A549 (cell line): ENCODE results near the gene TXN2.
"Not testable (repeated sequence)": the region's sequence is repeated elsewhere in the genome, so short reads cannot be mapped to it uniquely, and the experiment has no call there.

Source experiments
- KDM1A ChIP-seq: fragments of 200-600 bp; sonication (generic); IDR thresholded peaks from 2 replicates; pipeline ENCODE4 v1.6.1; 2016; ENCODE audit warnings: low read depth, mild to moderate bottlenecking
- POLR2AphosphoS2 ChIP-seq: conservative IDR thresholded peaks from 2 replicates; pipeline ENCODE4 v1.6.1; 2012; ENCODE audit warnings: low read length, improper control_type of control experiment, inconsistent platforms
- TF ChIP-seq, protein P1 (sequence below): IDR thresholded peaks from 2 replicates; pipeline ENCODE4 v1.6.1; 2012

DNA sequence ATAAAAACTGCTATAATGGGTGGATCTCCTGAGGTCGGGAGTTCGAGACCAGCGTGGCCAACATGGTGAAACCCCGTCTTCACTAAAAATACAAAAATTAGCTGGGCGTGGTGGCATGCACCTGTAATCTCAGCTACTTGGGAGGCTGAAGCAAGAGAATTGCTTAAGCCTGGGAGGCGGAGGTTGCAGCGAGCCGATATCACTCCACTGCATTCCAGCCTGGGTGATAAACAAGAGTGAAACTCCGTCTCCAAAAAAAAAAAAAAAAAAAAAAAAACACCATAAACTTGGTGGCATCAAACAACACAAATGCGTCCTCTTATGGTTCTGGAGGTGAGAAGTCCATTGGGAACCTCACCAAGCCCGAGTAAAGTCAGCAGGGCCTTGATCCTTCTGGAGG, 53.5 kb downstream of the TXN2 start:
- not testable (repeated sequence) for TF ChIP-seq KDM1A, POLR2AphosphoS2
- TF ChIP-seq, protein P1, sequence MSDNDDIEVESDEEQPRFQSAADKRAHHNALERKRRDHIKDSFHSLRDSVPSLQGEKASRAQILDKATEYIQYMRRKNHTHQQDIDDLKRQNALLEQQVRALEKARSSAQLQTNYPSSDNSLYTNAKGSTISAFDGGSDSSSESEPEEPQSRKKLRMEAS = not testable (repeated sequence)
